OCI-LY7 (cell line): ENCODE measurements around the gene TRAF3. TPM values are rescaled to one million over a fixed set of nuclear protein-coding genes. Genes with fewer than 3 reads are reported as not detected.

Experiments used
- BruUV-seq: library from RNA; stranded (reverse); fragments of 400-500 nt; replicated peaks from 2 replicates; lab custom pipeline; 2021; lab: Mats Ljungman, UMichigan
- CTCF ChIA-PET: fragments of 300-600 bp; sonication (Branson Sonifier 250); formaldehyde crosslinking; loops from one replicate; lab custom pipeline; 2022; ENCODE audit warnings: antibody characterized with exemption; ENCODE audit not compliant: unreplicated experiment; lab: Charles Lee
- POLR2A ChIA-PET: fragments of 300-600 bp; sonication (Branson Sonifier 250); formaldehyde crosslinking; loops from one replicate; lab custom pipeline; 2022; ENCODE audit warnings: antibody characterized with exemption; lab: Charles Lee
- DNase-seq: peaks from one replicate; pipeline ENCODE4 v3.0.0-alpha.2; 2015; ENCODE audit warnings: low spot score
- H2AFZ ChIP-seq: fragments of 200-600 bp; sonication (generic), shearing (Covaris generic); 2 replicates; pipeline ENCODE4 v1.6.1; 2014; ENCODE audit warnings: mild to moderate bottlenecking, antibody characterized with exemption, low read length, moderate library complexity
- H3K27ac ChIP-seq: fragments of 200-600 bp; sonication (generic); 2 replicates; pipeline ENCODE4 v1.5.1; 2014; ENCODE audit warnings: mixed run types, low read depth, mild to moderate bottlenecking, moderate library complexity, low read length, inconsistent platforms; ENCODE audit not compliant: poor library complexity, severe bottlenecking
- H3K36me3 ChIP-seq: fragments of 200-600 bp; sonication (generic); 2 replicates; pipeline ENCODE4 v1.6.1; 2014; ENCODE audit warnings: mild to moderate bottlenecking, antibody characterized with exemption, low read length, moderate library complexity, mixed read lengths; ENCODE audit not compliant: insufficient read depth
- H3K4me1 ChIP-seq: fragments of 200-600 bp; sonication (generic); 2 replicates; pipeline ENCODE4 v1.5.1; 2014; ENCODE audit warnings: mild to moderate bottlenecking, low read length; ENCODE audit not compliant: insufficient read depth, poor library complexity, severe bottlenecking
- H3K4me2 ChIP-seq: fragments of 200-600 bp; sonication (generic); 2 replicates; pipeline ENCODE4 v1.6.1; 2014; ENCODE audit warnings: mild to moderate bottlenecking, low read length
- H3K4me3 ChIP-seq: fragments of 200-600 bp; sonication (generic); 2 replicates; pipeline ENCODE4 v1.5.1; 2014; ENCODE audit warnings: mild to moderate bottlenecking, low read depth, low read length; ENCODE audit not compliant: poor library complexity, severe bottlenecking
- H3K79me2 ChIP-seq: fragments of 200-600 bp; sonication (generic); 2 replicates; pipeline ENCODE4 v1.6.1; 2016; ENCODE audit warnings: low read depth, mild to moderate bottlenecking, low read length, moderate library complexity, mixed read lengths; ENCODE audit not compliant: insufficient read depth
- H3K9me2 ChIP-seq: fragments of 200-600 bp; sonication (generic); 2 replicates; pipeline ENCODE4 v1.6.1; 2016; ENCODE audit warnings: mild to moderate bottlenecking, low read length, mixed read lengths; ENCODE audit not compliant: insufficient read depth
- H3K9me3 ChIP-seq: fragments of 200-600 bp; sonication (generic); 2 replicates; pipeline ENCODE4 v1.6.1; 2014; ENCODE audit warnings: mild to moderate bottlenecking, mixed run types, low read length, mixed read lengths
- H4K20me1 ChIP-seq: fragments of 200-600 bp; sonication (generic); 2 replicates; pipeline ENCODE4 v1.6.1; 2014; ENCODE audit warnings: mild to moderate bottlenecking, antibody characterized with exemption, low read length, moderate library complexity, mixed read lengths; ENCODE audit not compliant: insufficient read depth
- EZH2phosphoT487 ChIP-seq: fragments of 200-600 bp; sonication (generic); IDR thresholded peaks from 2 replicates; pipeline ENCODE4 v1.6.1; 2018; ENCODE audit warnings: low read depth, borderline replicate concordance, mild to moderate bottlenecking, mixed run types, antibody characterized with exemption, low read length, moderate library complexity, mixed read lengths
- intact Hi-C: fragments of 100-400 bp; cut with micrococcal nuclease; formaldehyde crosslinking; loops from one replicate; pipeline ENCODE4 v1.10.0; 2022; ENCODE audit not compliant: unreplicated experiment
- total RNA-seq, 2 experiments: library from RNA; depleted of rRNA in 1 of 2; stranded (reverse); fragments of >200 nt in 1 of 2; shearing (Covaris generic) in 1 of 2; gene quantifications; 2 replicates each; pipeline ENCODE4 v1.2.3, GENCODE V29; 2014 to 2022
- TF ChIP-seq, protein P1 (sequence below): fragments of 200-600 bp; sonication (generic); conservative IDR thresholded peaks from 2 replicates; pipeline ENCODE4 v1.5.1; 2014; ENCODE audit warnings: mild to moderate bottlenecking, antibody characterized with exemption, low read length, moderate library complexity, mixed read lengths

The TRAF3 gene
- total RNA-seq, 2 experiments from 2014 or later: 0.82 to 2.9 TPM

DNA sequence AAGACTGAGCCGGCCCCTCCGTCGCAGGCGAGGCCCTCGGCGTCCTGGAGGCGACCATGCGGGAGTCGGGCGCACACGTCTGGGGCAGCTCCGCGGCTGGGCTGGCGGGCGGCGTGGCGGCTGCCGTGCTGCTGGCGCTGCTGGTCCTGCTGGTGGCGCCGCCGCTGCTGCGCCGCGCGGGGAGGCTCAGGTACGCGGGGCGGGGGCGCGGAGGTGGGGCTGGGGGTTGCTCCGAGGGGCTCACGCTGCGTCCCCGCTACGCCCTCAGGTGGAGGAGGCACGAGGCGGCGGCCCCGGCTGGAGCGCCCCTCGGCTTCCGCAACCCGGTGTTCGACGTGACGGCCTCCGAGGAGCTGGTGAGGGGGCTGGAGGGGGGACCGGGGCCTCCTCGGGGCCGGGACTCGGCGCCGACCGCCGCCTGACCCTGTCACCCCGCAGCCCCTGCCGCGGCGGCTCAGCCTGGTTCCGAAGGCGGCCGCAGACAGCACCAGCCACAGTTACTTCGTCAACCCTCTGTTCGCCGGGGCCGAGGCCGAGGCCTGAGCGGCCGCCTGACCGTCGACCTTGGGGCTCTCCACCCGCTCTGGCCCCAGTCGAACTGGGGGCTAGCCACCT lies 153.0 kb downstream of the TRAF3 start:
- BruUV-seq: no TSS peak
- CTCF ChIA-PET: no interaction called here
- no peaks in the 10 kb centered on the region for H4K20me1 ChIP-seq

DNA sequence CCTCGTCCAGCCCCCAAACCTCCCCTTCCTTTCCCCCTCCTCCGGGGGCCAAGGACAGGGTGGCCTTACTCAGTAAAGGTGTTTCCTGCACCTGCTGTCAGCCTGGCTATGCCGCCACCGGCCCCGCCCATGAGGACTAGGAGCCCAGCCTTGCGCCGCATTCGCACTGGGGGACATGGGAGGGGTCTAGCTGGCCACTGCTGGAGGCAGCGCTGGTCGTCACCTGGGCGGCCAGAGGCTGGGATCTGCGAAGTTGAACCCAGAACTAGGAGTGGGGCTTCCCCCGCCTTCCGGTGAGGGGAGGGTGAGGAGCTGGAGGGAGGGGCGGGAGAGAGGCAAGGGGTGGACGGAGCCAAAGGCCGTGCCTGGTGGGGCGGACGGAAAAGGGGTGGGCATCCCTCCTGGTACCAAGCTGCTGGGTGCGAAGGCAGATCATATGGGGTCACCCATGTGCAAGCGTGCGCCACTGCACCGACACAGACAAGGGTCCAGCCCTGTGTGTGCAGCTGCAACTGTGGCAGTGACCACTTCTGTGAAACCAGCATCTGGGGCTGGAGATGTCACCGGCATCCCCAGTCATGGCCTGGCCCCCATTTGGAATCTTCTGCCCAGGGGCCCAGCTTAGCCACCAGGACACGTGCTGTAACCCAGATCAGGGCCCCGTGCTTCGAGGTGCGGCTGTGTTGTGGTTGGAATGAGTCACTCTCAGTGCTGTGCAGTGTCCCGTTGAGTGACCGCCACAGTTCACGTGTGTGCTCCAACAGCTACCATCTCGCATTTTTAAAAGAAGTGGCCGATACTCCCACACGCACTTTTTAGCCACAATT lies 153.7 kb downstream of the TRAF3 start:
- H4K20me1 ChIP-seq: no peaks in the 10 kb centered on the region
- ChIA-PET CTCF (no interaction called here), POLR2A (no interaction called here)
- intact Hi-C loops: no loop called here
- H3K4me3 ChIP-seq: no peak overlapping the region
- H3K9me3 ChIP-seq: no peaks in the 10 kb centered on the region; the same call in 1 of the 2 replicates
- no peak for DNase-seq
- H3K4me2 ChIP-seq: no peak overlapping the region
- H3K9me2 ChIP-seq: no peaks in the 10 kb centered on the region
- H3K36me3 ChIP-seq: no peaks in the 10 kb centered on the region
- no peak overlapping the region for H3K27ac ChIP-seq
- H3K4me1 ChIP-seq: peaks cover 39% of the 10 kb centered on the region
- H2AFZ ChIP-seq: no peak overlapping the region
- no peaks in the 10 kb centered on the region for H3K79me2 ChIP-seq
- TF ChIP-seq, protein P1, sequence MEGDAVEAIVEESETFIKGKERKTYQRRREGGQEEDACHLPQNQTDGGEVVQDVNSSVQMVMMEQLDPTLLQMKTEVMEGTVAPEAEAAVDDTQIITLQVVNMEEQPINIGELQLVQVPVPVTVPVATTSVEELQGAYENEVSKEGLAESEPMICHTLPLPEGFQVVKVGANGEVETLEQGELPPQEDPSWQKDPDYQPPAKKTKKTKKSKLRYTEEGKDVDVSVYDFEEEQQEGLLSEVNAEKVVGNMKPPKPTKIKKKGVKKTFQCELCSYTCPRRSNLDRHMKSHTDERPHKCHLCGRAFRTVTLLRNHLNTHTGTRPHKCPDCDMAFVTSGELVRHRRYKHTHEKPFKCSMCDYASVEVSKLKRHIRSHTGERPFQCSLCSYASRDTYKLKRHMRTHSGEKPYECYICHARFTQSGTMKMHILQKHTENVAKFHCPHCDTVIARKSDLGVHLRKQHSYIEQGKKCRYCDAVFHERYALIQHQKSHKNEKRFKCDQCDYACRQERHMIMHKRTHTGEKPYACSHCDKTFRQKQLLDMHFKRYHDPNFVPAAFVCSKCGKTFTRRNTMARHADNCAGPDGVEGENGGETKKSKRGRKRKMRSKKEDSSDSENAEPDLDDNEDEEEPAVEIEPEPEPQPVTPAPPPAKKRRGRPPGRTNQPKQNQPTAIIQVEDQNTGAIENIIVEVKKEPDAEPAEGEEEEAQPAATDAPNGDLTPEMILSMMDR: no peak
- no peak for TF ChIP-seq EZH2phosphoT487
- no TSS peak for BruUV-seq

More for the DNA sequence above, 153.0 kb downstream of the TRAF3 start:
- Histone ChIP-seq H3K27ac (no peak overlapping the region), H3K9me2 (no peaks in the 10 kb centered on the region), H3K4me3 (no peak overlapping the region), H3K79me2 (no peaks in the 10 kb centered on the region), H3K4me1 (peaks cover 31% of the 10 kb centered on the region), H3K4me2 (no peak overlapping the region), H2AFZ (no peak overlapping the region), H3K9me3 (no peaks in the 10 kb centered on the region; the same call in 1 of the 2 replicates), H3K36me3 (no peaks in the 10 kb centered on the region)
- intact Hi-C loops: no loop called here
- POLR2A ChIA-PET: no interaction called here
- TF ChIP-seq EZH2phosphoT487: no peak
- TF ChIP-seq, protein P1: no peak
- no peak for DNase-seq
